B cell (primary cell): ENCODE data around the gene PROM2.

Experiments used
- CTCF ChIP-seq: fragments of 200-600 bp; IDR thresholded peaks from one replicate; pipeline ENCODE4 v1.8.0; 2022; ENCODE audit warnings: antibody characterized with exemption, mild to moderate bottlenecking
- EZH2 ChIP-seq: IDR thresholded peaks from 2 replicates; pipeline ENCODE4 v1.6.1; 2012; ENCODE audit warnings: borderline replicate concordance, low read depth, mild to moderate bottlenecking, moderate library complexity, low read length; ENCODE audit not compliant: insufficient read depth, poor library complexity, severe bottlenecking

- TF ChIP-seq CTCF: no peak
- TF ChIP-seq EZH2: no peak
Observed at GRCh38 chr2:95261602-95262001, 12.6 kb upstream of the PROM2 start.
